Keratinocyte (primary cell): ENCODE data around the gene GAMT. TPM values are rescaled to one million over a fixed set of nuclear protein-coding genes. Genes with fewer than 3 reads are reported as not detected.
"Not testable (repeated sequence)": the region's sequence is repeated elsewhere in the genome, so short reads cannot be mapped to it uniquely, and the experiment has no call there.

ENCODE experiments used
- DNase-seq: peaks from one replicate; pipeline ENCODE4 v3.0.0-alpha.2; 2011; ENCODE audit warnings: low read depth, missing footprints, low spot score
- FAIRE-seq: peaks from 2 replicates; lab custom pipeline; 2011; peaks lifted over from hg19 to GRCh38; lab: Jason Lieb, UNC
- H2AFZ ChIP-seq: 2 replicates; pipeline ENCODE4 v1.6.0; 2012; ENCODE audit warnings: low read length, control low read depth, inconsistent platforms; ENCODE audit not compliant: control insufficient read depth
- H3K27ac ChIP-seq: 2 replicates; pipeline ENCODE4 v1.5.1; 2011; ENCODE audit warnings: low read length; ENCODE audit not compliant: control insufficient read depth, insufficient read depth
- H3K27me3 ChIP-seq: 3 replicates; pipeline ENCODE4 v1.6.0; 2011; ENCODE audit warnings: low read length; ENCODE audit not compliant: control insufficient read depth, insufficient read depth; ENCODE audit errors: extremely low read depth
- H3K36me3 ChIP-seq, 2 experiments: 2 replicates in 1 of 2; 3 replicates in 1 of 2; pipeline ENCODE4 v1.5.1; 2011; ENCODE audit warnings: low read length in 2 of 2, mild to moderate bottlenecking in 1 of 2; ENCODE audit not compliant: control insufficient read depth in 2 of 2, insufficient read depth in 2 of 2; ENCODE audit errors: extremely low read depth in 1 of 2
- H3K4me1 ChIP-seq: 3 replicates; pipeline ENCODE4 v1.5.1; 2011; ENCODE audit warnings: low read length; ENCODE audit not compliant: control insufficient read depth, insufficient read depth; ENCODE audit errors: extremely low read depth
- H3K4me2 ChIP-seq: 3 replicates; pipeline ENCODE4 v1.6.0; 2011; ENCODE audit warnings: low read depth, low read length; ENCODE audit not compliant: control insufficient read depth, insufficient read depth; ENCODE audit errors: extremely low read depth
- H3K4me3 ChIP-seq, 3 experiments: fragments of 200-600 bp in 1 of 3; sonication (generic) in 1 of 3; 2 replicates in 2 of 3; 3 replicates in 1 of 3; pipeline ENCODE4 v1.5.1; 2011 to 2016; ENCODE audit warnings: low read length in 3 of 3, mild to moderate bottlenecking in 3 of 3, control low read depth in 2 of 3, inconsistent platforms in 1 of 3, low read depth in 1 of 3, mixed read lengths in 1 of 3, mixed run types in 1 of 3, moderate library complexity in 1 of 3; ENCODE audit not compliant: control insufficient read depth in 2 of 3, insufficient read depth in 2 of 3; ENCODE audit errors: extremely low read depth in 1 of 3
- H3K79me2 ChIP-seq: 2 replicates; pipeline ENCODE4 v1.6.0; 2012; ENCODE audit warnings: low read length; ENCODE audit not compliant: control insufficient read depth, insufficient read depth
- H3K9ac ChIP-seq: 3 replicates; pipeline ENCODE4 v1.6.0; 2011; ENCODE audit warnings: low read length; ENCODE audit not compliant: control insufficient read depth, insufficient read depth; ENCODE audit errors: extremely low read depth
- H3K9me1 ChIP-seq: 3 replicates; pipeline ENCODE4 v1.6.0; 2011; ENCODE audit warnings: low read length; ENCODE audit not compliant: control insufficient read depth, insufficient read depth; ENCODE audit errors: extremely low read depth
- H3K9me3 ChIP-seq: 2 replicates; pipeline ENCODE4 v1.5.1; 2012; ENCODE audit warnings: low read depth, low read length; ENCODE audit not compliant: control insufficient read depth
- H4K20me1 ChIP-seq: 3 replicates; pipeline ENCODE4 v1.6.0; 2011; ENCODE audit warnings: low read length; ENCODE audit not compliant: control insufficient read depth, insufficient read depth; ENCODE audit errors: extremely low read depth
- EZH2 ChIP-seq: IDR thresholded peaks from one replicate; pipeline ENCODE4 v1.6.1; 2012; ENCODE audit warnings: inconsistent platforms, mild to moderate bottlenecking, low read length, moderate library complexity
- dilution Hi-C: fragments of 300-500 bp; cut with MboI; formaldehyde crosslinking; loops from one replicate; pipeline ENCODE4 v1.7.0; 2020; ENCODE audit warnings: low sequenced_read_pairs; ENCODE audit not compliant: extremely low pct_ligation_motif_present
- polyA plus RNA-seq, 5 experiments: library from polyadenylated mRNA; depleted of rRNA in 3 of 5; stranded (reverse) in 3 of 5; stranded (forward) in 1 of 5; unstranded in 1 of 5; fragments of >200 nt; gene quantifications; 1 replicate in 1 of 5; 2 replicates in 3 of 5; 3 replicates in 1 of 5; pipeline versions ENCODE4 v1.2.1 to v1.2.3, GENCODE V29; 2011 to 2012; ENCODE audit warnings: missing spikeins in 2 of 5, low read depth in 1 of 5, low replicate concordance in 1 of 5
- TF ChIP-seq, protein P1 (sequence below), 3 experiments: IDR thresholded peaks in 1 of 3; conservative IDR thresholded peaks in 1 of 3; optimal IDR thresholded peaks in 1 of 3; 2 replicates in 2 of 3; 3 replicates in 1 of 3; pipeline versions ENCODE3 to v1.5.1; 2011; ENCODE audit warnings: low read length in 3 of 3, mild to moderate bottlenecking in 3 of 3, moderate library complexity in 2 of 3, control low read depth in 1 of 3, inconsistent platforms in 1 of 3; ENCODE audit not compliant: insufficient read depth in 2 of 3; ENCODE audit errors: extremely low read depth in 1 of 3

GAMT gene
- polyA plus RNA-seq, 1 donor (not counting 4 experiments of a cell fraction or from before 2014, with no cell fraction given) = 5.7 TPM

DNA sequence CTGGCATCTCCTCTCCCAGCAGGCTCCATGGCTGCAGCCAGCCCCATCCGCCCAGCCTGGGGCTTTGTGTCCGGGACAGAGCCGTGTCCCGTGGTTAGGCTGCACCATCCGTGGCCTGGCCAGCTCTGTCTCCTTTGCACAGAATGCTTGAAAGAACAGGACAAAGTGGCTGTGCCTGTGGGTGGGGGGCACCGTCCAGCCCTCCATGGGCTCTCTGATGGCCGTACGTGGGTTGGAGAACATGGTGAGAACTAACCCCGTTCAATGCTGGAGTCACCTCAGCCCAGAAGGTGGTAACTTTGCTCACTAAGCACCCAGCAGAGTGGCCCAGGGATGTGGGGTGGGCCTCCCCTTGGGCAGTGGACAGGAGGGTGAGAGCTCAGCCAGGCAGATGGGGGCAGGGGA is 39.7 kb upstream of the GAMT start:
- peaks cover 18% of the 10 kb centered on the region for H3K4me1 ChIP-seq
- H3K9me1 ChIP-seq = peaks cover 3% of the 10 kb centered on the region
- no peaks in the 10 kb centered on the region for H3K9me3 ChIP-seq
- dilution Hi-C loops = no loop called here
- no peak overlapping the region for H3K9ac ChIP-seq
- peaks cover 25% of the 10 kb centered on the region for H4K20me1 ChIP-seq
- TF ChIP-seq, protein P1, sequence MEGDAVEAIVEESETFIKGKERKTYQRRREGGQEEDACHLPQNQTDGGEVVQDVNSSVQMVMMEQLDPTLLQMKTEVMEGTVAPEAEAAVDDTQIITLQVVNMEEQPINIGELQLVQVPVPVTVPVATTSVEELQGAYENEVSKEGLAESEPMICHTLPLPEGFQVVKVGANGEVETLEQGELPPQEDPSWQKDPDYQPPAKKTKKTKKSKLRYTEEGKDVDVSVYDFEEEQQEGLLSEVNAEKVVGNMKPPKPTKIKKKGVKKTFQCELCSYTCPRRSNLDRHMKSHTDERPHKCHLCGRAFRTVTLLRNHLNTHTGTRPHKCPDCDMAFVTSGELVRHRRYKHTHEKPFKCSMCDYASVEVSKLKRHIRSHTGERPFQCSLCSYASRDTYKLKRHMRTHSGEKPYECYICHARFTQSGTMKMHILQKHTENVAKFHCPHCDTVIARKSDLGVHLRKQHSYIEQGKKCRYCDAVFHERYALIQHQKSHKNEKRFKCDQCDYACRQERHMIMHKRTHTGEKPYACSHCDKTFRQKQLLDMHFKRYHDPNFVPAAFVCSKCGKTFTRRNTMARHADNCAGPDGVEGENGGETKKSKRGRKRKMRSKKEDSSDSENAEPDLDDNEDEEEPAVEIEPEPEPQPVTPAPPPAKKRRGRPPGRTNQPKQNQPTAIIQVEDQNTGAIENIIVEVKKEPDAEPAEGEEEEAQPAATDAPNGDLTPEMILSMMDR (optimal IDR thresholded peaks at IDR 0.05 in 1 of 3, IDR thresholded peaks at IDR 0.05 in 1 of 3, conservative IDR thresholded peaks at IDR 0.05 in 1 of 3; ENCODE audit: extremely low read depth in 1 of 3, insufficient read depth in 2 of 3, low read length in 3 of 3) = no peak
- TF ChIP-seq EZH2 = no peak
- no peak for DNase-seq
- H3K4me2 ChIP-seq = peak overlapping the region; percentile 10
- peaks cover 26 to 31% of the 10 kb centered on the region in 2 experiments for H3K36me3 ChIP-seq
- H3K79me2 ChIP-seq = peaks cover 38% of the 10 kb centered on the region
- H3K27ac ChIP-seq = no peak overlapping the region
- FAIRE-seq = no peak
- no peak overlapping the region for H2AFZ ChIP-seq
- no peak overlapping the region for H3K4me3 ChIP-seq
- H3K27me3 ChIP-seq = peaks cover 5% of the 10 kb centered on the region

DNA sequence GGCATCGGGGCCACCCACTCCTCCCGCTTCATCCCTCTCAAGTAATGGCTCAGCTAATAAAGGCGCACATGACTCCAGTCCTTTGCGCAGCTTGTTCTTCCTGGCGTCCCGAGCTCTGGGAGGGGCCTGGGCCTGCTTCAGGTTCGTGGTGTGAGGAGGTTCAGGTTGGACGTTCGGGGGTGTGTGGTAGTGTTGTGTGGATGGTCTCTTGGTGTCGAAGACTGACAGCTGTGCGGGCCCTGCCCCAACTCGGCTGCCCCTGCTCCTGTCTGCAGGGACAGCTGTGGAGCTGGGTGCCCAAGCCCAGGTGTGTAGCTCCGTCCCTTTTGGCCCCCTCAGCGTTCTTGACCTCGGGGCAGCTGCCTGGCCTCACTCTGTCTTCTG is 39.1 kb upstream of the GAMT start:
- peaks cover 29 to 34% of the 10 kb centered on the region in 2 experiments for H3K36me3 ChIP-seq
- H3K27me3 ChIP-seq = peaks cover 2% of the 10 kb centered on the region
- H3K27ac ChIP-seq = no peak overlapping the region
- no peak overlapping the region for H3K9ac ChIP-seq
- no peak for DNase-seq
- H3K9me3 ChIP-seq = no peaks in the 10 kb centered on the region
- H4K20me1 ChIP-seq = peaks cover 25% of the 10 kb centered on the region
- H3K9me1 ChIP-seq = peaks cover 3% of the 10 kb centered on the region
- TF ChIP-seq, protein P1 (optimal IDR thresholded peaks at IDR 0.05 in 1 of 3, IDR thresholded peaks at IDR 0.05 in 1 of 3, conservative IDR thresholded peaks at IDR 0.05 in 1 of 3; ENCODE audit: extremely low read depth in 1 of 3, insufficient read depth in 2 of 3, low read length in 3 of 3) = no peak
- no peak for TF ChIP-seq EZH2
- no peak overlapping the region for H3K4me2 ChIP-seq
- dilution Hi-C loops = no loop called here
- H3K79me2 ChIP-seq = peaks cover 38% of the 10 kb centered on the region
- H3K4me1 ChIP-seq = peaks cover 18% of the 10 kb centered on the region
- H3K4me3 ChIP-seq = no peak overlapping the region
- no peak for FAIRE-seq
- H2AFZ ChIP-seq = no peak overlapping the region

DNA sequence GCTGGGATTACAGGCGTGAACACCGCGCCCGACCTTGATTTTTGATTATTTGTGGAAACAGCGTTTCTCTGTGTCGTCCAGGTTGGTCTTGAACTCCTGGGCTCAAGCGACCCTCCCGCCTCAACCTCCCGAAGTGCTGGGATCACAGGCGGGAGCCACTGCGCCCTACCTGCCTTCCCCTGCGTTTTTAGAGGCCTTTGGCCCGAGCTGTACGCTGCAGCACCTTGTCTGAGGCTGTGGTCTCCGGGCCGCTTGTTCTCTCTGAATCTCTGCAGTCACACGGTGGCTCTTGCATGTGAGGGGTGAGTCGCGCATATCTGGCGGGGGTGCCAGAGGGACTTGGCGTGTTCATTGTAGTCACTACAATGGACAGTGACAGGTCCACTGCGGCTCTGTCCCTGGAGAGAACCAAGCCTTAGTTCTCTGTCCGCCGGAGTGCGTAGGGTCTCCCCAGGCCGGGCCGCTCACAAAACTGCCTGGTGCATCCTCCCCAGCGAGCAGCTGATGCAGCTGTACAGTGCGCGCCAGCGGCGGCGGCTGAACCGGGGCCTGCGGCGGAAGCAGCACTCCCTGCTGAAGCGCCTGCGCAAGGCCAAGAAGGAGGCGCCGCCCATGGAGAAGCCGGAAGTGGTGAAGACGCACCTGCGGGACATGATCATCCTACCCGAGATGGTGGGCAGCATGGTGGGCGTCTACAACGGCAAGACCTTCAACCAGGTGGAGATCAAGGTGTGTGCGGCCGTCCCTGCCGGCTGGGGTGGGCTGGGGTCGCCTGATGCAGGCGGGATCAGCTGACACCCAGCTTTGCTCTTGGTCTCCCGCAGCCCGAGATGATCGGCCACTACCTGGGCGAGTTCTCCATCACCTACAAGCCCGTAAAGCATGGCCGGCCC is 38.4 kb upstream of the GAMT start:
- peak overlapping the region; percentile 94 for H3K9ac ChIP-seq
- peaks cover 32 to 34% of the 10 kb centered on the region in 2 experiments for H3K36me3 ChIP-seq
- H3K9me1 ChIP-seq, H2AFZ ChIP-seq, H3K27me3 ChIP-seq, DNase-seq, H3K9me3 ChIP-seq, dilution Hi-C loops, FAIRE-seq: not testable (repeated sequence)
- H3K4me3 ChIP-seq = peak overlapping the region; percentile 73 to 96 (median 88)
- H3K4me1 ChIP-seq = peaks cover 18% of the 10 kb centered on the region
- H4K20me1 ChIP-seq = peaks cover 25% of the 10 kb centered on the region
- H3K4me2 ChIP-seq = peak overlapping the region; percentile 87
- peak overlapping the region; percentile 88 for H3K27ac ChIP-seq
- H3K79me2 ChIP-seq = peaks cover 38% of the 10 kb centered on the region
